ENCODE results near the gene CAB39L. TPM values are rescaled to one million over a fixed set of nuclear protein-coding genes. Genes with fewer than 3 reads are reported as not detected.

Gene CAB39L
- total and polyA plus RNA-seq, 2 of the 13 experiments (the other 11 are each of a cell fraction or from before 2014, with no cell fraction given), result 3.1 to 6.1 TPM

- no peak for TF ChIP-seq CBX2 (IDR thresholded peaks at IDR 0.05; ENCODE audit: low read depth, low read length)
- no peak for TF ChIP-seq CBX2 (CRISPR knock-in tag; IDR thresholded peaks at IDR 0.05; ENCODE audit: low read depth)
- TF ChIP-seq EHMT2 (IDR thresholded peaks at IDR 0.05; ENCODE audit: borderline replicate concordance, low read depth, low read length), result no peak
- TF ChIP-seq ATF5 (CRISPR knock-in tag; IDR thresholded peaks at IDR 0.05; ENCODE audit: low read depth), result no peak
- no peak for TF ChIP-seq ZNF234 (CRISPR knock-in tag; conservative IDR thresholded peaks at IDR 0.05)
Observed at GRCh38 chr13:49399801-49400472, 43.9 kb downstream of the CAB39L start (continued).

- intact Hi-C loops (cut with micrococcal nuclease; ENCODE audit: unreplicated experiment) (no loop called here), in situ Hi-C loops (cut with HindIII; ENCODE audit: extremely low pct_ligation_motif_present, low pct_unique_long_range_greater_than_20kb) (no loop called here)
- ChIA-PET CTCF (ENCODE audit: low intra/inter-chr PET ratio, low total read pairs) (no interaction called here), POLR2A (no interaction called here)
- Histone ChIP-seq H3K79me2 (ENCODE audit: insufficient read depth, low read length) (no peaks in the 10 kb centered on the region), H3K4me3 (replicated peaks in 1 of 3; ENCODE audit: insufficient read depth in 1 of 3, low read depth in 2 of 3, low read length in 3 of 3) (no peak overlapping the region), H3K27me3 (ENCODE audit: control insufficient read depth in 1 of 2, insufficient read depth in 2 of 2, low read length in 2 of 2) (no peaks in the 10 kb centered on the region), H3K36me3 (replicated peaks in 1 of 2; ENCODE audit: control insufficient read depth in 1 of 2, insufficient read depth in 2 of 2, low read length in 2 of 2) (no peaks in the 10 kb centered on the region), H3K9me3 (ENCODE audit: low read length) (no peaks in the 10 kb centered on the region), H3K4me2 (ENCODE audit: low read depth, low read length) (no peak overlapping the region), H4K20me1 (ENCODE audit: insufficient read depth, low read length) (no peaks in the 10 kb centered on the region), H3K9ac (ENCODE audit: insufficient read depth, low read depth, low read length) (no peak overlapping the region), H3K4me1 (ENCODE audit: insufficient read depth, low read length) (no peaks in the 10 kb centered on the region), H3K27ac (ENCODE audit: extremely low read length, insufficient read depth, low read length) (no peak overlapping the region), H2AFZ (ENCODE audit: low read length) (no peak overlapping the region)
- DNase-seq (ENCODE audit: low spot score) (no peak), FAIRE-seq (no peak), ATAC-seq (no peak)
- no TSS peak for BruUV-seq (replicated peaks)
- TF ChIP-seq, protein P1, sequence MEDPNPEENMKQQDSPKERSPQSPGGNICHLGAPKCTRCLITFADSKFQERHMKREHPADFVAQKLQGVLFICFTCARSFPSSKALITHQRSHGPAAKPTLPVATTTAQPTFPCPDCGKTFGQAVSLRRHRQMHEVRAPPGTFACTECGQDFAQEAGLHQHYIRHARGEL (CRISPR knock-in tag; IDR thresholded peaks at IDR 0.05), result no peak
- TF ChIP-seq, protein P2, sequence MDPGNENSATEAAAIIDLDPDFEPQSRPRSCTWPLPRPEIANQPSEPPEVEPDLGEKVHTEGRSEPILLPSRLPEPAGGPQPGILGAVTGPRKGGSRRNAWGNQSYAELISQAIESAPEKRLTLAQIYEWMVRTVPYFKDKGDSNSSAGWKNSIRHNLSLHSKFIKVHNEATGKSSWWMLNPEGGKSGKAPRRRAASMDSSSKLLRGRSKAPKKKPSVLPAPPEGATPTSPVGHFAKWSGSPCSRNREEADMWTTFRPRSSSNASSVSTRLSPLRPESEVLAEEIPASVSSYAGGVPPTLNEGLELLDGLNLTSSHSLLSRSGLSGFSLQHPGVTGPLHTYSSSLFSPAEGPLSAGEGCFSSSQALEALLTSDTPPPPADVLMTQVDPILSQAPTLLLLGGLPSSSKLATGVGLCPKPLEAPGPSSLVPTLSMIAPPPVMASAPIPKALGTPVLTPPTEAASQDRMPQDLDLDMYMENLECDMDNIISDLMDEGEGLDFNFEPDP (CRISPR knock-in tag; conservative IDR thresholded peaks at IDR 0.05), result no peak
- no peak for TF ChIP-seq ZNF124 (CRISPR knock-in tag; IDR thresholded peaks at IDR 0.05)
- no peak for TF ChIP-seq STAT5B (CRISPR knock-in tag; IDR thresholded peaks at IDR 0.05)
- no peak for TF ChIP-seq ATF1 (CRISPR knock-in tag; IDR thresholded peaks at IDR 0.05)
- no peak for TF ChIP-seq RBM39 (IDR thresholded peaks at IDR 0.05; ENCODE audit: low read depth, low read length, poor library complexity, severe bottlenecking)
- TF ChIP-seq ZNF772 (CRISPR knock-in tag; IDR thresholded peaks at IDR 0.05), result no peak
- TF ChIP-seq ZNF773 (CRISPR knock-in tag; IDR thresholded peaks at IDR 0.05; ENCODE audit: borderline replicate concordance), result no peak
- 100% methylated on average over 1 of the region's 1 CpG for WGBS (ENCODE audit: low lambda C conversion rate)
Observed at GRCh38 chr13:49395878-49396380, 47.9 kb downstream of the CAB39L start.

Measured in HepG2 (cell line).